Prostate gland (tissue), 2 donors: Measurements from ENCODE around the gene KRTAP10-3. TPM values are rescaled to one million over a fixed set of nuclear protein-coding genes. Genes with fewer than 3 reads are reported as not detected.

Experiments used
- DNase-seq: peaks from one replicate; pipeline ENCODE4 v3.0.0-alpha.2; 2019; ENCODE audit warnings: low spot score
- H3K27ac ChIP-seq, 2 donors: fragments of 200-600 bp; sonication (generic); 2 replicates each; pipeline ENCODE4 v1.5.1; 2017 to 2019
- H3K27me3 ChIP-seq: fragments of 200-600 bp; sonication (generic); replicated peaks from 2 replicates; pipeline ENCODE4 v1.5.1; 2019; ENCODE audit not compliant: insufficient read depth
- H3K36me3 ChIP-seq, 2 donors: fragments of 200-600 bp; sonication (generic); 1 replicate in 1 of 2; 2 replicates in 1 of 2; pipeline versions ENCODE4 v1.5.1 to v1.8.1; 2017 to 2019
- H3K4me1 ChIP-seq: fragments of 200-600 bp; sonication (generic); replicated peaks from 2 replicates; pipeline ENCODE4 v1.5.1; 2019
- H3K4me3 ChIP-seq, 2 donors: fragments of 200-600 bp; sonication (generic); 2 replicates each; pipeline ENCODE4 v1.5.1; 2017 to 2019
- H3K9me3 ChIP-seq: fragments of 200-600 bp; sonication (generic); 2 replicates; pipeline ENCODE4 v1.5.1; 2017
- POLR2A ChIP-seq: fragments of 450-650 bp; IDR thresholded peaks from one replicate; pipeline ENCODE4 v1.6.1; 2016; ENCODE audit warnings: antibody characterized with exemption, mild to moderate bottlenecking
- POLR2AphosphoS5 ChIP-seq: sonication (generic); formaldehyde crosslinking; IDR thresholded peaks from one replicate; pipeline ENCODE4 v1.6.1; 2017; ENCODE audit warnings: antibody characterized with exemption
- WGBS: methylation state at CpG from one replicate; pipeline ENCODE4 v1.1.5; 2018; 5-methylcytosine and 5-hydroxymethylcytosine counted together
- intact Hi-C: fragments of 100-400 bp; cut with DNase I; formaldehyde crosslinking; loops from one replicate; pipeline ENCODE4 v1.14.2; 2022
- total RNA-seq, 2 donors: library from RNA; depleted of rRNA; stranded (reverse); fragments of >200 nt; gene quantifications; one replicate each; pipeline ENCODE4 v1.1.0, GENCODE V29; 2016
- TF ChIP-seq, protein P1 (sequence below), 4 experiments: fragments of 200-600 bp in 2 of 4; fragments of 450-650 bp in 2 of 4; sonication (generic) in 2 of 4; IDR thresholded peaks; 1 replicate in 3 of 4; 2 replicates in 1 of 4; pipeline ENCODE4 v1.5.1; 2016 to 2019; ENCODE audit warnings: antibody characterized with exemption in 4 of 4, mild to moderate bottlenecking in 2 of 4, moderate library complexity in 2 of 4

Gene KRTAP10-3
- total RNA-seq, 2 donors from 2014 or later: not detected

DNA sequence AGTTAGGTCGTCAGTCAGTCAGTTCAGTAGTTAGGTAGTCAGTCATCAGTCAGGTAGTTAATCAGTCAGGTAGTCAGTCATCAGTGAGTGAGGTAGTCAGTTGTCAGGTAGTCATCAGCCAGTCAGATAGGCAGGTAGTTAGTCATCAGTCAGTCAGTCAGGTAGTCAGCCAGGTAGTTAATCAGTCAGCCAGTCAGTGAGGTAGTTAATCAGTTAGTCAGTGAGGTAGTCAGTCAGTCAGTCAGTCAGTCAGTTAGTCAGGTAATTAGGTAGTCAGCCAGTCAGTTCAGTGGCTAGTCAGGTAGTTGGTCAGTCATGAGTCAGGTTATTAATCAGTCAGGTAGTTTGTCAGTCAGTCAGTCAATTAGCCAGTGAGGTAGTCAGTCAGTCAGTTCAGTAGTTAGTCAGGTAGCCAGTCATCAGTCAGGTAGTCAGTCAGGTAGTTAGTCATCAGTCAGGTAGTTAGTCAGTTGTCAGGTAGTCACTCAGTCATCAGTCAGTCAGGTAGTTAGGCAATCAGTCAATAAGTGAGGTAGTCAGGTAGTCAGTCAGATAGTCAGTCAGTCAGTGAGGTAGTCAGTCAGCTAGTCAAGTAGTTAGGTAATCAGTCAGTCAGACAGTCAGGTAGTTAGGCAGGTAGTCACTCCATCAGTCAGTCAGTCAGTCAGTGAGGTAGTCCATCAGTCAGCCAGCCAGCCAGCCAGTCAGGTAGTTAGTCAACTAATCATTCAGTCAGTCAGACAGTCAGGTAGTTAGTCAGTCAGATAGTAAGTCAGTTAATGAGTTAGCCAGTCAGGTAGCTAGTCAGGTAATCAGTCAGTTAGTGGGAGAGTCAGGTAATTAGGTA lies 34.8 kb downstream of the KRTAP10-3 start:
- intact Hi-C loops: no loop called here
- 86% methylated on average over 1 of the region's 1 CpG for WGBS
- no peak for DNase-seq

DNA sequence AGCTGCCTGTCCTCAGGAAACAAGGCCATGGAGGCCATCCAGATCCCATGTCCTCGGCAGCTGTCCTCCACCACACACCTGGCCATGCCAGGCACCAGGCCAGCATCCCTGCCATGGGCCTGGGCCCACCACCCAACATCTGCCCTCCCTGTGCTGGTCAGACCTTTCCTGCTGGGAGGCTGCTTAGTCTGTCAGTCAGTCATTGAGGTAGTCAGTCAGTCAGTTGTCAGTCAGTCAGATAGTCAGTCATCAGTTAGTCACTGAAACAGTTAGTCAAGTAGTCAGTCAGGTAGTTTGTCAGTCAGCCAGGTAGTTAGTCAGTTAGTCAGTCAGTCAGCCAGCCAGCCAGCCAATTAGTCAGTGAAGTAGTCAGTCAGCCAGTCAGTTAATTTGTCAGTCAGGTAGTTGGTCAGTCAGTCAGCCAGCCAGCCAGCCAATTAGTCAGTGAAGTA lies 35.8 kb downstream of the KRTAP10-3 start:
- H3K9me3 ChIP-seq: no peaks in the 10 kb centered on the region
- DNase-seq: no peak
- intact Hi-C loops: no loop called here
- no peak overlapping the region for H3K4me3 ChIP-seq
- H3K36me3 ChIP-seq: no peaks in the 10 kb centered on the region
- no peaks in the 10 kb centered on the region for H3K4me1 ChIP-seq
- TF ChIP-seq POLR2AphosphoS5 (no peak), POLR2A (no peak)
- TF ChIP-seq, protein P1, sequence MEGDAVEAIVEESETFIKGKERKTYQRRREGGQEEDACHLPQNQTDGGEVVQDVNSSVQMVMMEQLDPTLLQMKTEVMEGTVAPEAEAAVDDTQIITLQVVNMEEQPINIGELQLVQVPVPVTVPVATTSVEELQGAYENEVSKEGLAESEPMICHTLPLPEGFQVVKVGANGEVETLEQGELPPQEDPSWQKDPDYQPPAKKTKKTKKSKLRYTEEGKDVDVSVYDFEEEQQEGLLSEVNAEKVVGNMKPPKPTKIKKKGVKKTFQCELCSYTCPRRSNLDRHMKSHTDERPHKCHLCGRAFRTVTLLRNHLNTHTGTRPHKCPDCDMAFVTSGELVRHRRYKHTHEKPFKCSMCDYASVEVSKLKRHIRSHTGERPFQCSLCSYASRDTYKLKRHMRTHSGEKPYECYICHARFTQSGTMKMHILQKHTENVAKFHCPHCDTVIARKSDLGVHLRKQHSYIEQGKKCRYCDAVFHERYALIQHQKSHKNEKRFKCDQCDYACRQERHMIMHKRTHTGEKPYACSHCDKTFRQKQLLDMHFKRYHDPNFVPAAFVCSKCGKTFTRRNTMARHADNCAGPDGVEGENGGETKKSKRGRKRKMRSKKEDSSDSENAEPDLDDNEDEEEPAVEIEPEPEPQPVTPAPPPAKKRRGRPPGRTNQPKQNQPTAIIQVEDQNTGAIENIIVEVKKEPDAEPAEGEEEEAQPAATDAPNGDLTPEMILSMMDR (IDR thresholded peaks at IDR 0.05): no peak
- H3K27me3 ChIP-seq: no peaks in the 10 kb centered on the region
- H3K27ac ChIP-seq: no peak overlapping the region
- 88% methylated on average over 1 of the region's 1 CpG for WGBS

More for the DNA sequence above, 34.8 kb downstream of the KRTAP10-3 start:
- H3K9me3 ChIP-seq: no peaks in the 10 kb centered on the region
- H3K27ac ChIP-seq: no peak overlapping the region
- no peak overlapping the region for H3K4me3 ChIP-seq
- H3K36me3 ChIP-seq: no peaks in the 10 kb centered on the region
- no peaks in the 10 kb centered on the region for H3K4me1 ChIP-seq
- H3K27me3 ChIP-seq: no peaks in the 10 kb centered on the region
- TF ChIP-seq, protein P1 (IDR thresholded peaks at IDR 0.05): no peak
- TF ChIP-seq POLR2AphosphoS5 (no peak), POLR2A (no peak)

DNA sequence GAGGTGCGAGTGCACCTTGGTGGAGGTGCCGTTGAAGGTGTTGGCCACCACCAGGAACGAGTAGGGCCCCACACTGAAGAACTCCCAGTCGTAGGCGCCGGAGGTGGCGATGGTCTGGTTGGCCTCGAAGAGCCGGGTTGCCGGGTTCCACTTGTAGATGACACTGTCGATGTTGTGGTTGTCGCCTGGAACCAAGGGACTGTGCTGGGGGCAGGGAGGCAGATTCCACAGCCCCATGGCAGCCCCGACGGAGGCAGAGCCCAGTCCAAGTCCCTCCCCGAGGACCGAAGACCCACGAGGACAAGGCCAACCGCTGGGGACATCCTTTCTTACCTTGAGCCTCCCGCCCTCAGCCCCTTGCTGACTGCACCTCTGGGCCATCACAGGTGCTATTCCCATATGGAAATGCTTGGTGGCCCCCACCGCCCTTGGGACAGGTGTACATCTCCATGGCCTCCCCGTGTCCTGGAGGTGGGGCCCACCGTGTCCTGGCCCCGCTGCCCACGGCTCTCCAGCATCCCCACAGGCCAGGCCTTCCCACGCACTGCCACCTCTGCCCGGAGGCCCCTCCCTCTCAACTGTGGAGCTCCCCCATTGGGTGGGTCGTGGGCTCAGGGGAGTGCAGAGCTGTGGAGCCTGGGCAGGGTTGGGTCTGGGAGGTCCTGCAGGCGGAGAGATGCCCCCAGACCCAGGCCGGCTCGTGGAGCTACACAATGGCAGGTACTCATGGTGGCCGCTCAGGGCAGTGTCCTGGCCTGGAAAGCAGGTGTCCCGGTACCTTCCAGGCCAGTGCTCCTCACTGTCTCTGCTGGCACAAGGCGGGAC lies 36.5 kb downstream of the KRTAP10-3 start:
- no peaks in the 10 kb centered on the region for H3K9me3 ChIP-seq
- TF ChIP-seq, protein P1 (IDR thresholded peaks at IDR 0.05): no peak
- TF ChIP-seq POLR2AphosphoS5: no peak
- no peak for TF ChIP-seq POLR2A
- no peaks in the 10 kb centered on the region for H3K36me3 ChIP-seq
- no peak overlapping the region for H3K27ac ChIP-seq
- 89% methylated on average over 31 of the region's 33 CpGs for WGBS
- intact Hi-C loops: no loop called here
- H3K27me3 ChIP-seq: no peaks in the 10 kb centered on the region
- no peak for DNase-seq
- H3K4me3 ChIP-seq: no peak overlapping the region
- H3K4me1 ChIP-seq: no peaks in the 10 kb centered on the region

DNA sequence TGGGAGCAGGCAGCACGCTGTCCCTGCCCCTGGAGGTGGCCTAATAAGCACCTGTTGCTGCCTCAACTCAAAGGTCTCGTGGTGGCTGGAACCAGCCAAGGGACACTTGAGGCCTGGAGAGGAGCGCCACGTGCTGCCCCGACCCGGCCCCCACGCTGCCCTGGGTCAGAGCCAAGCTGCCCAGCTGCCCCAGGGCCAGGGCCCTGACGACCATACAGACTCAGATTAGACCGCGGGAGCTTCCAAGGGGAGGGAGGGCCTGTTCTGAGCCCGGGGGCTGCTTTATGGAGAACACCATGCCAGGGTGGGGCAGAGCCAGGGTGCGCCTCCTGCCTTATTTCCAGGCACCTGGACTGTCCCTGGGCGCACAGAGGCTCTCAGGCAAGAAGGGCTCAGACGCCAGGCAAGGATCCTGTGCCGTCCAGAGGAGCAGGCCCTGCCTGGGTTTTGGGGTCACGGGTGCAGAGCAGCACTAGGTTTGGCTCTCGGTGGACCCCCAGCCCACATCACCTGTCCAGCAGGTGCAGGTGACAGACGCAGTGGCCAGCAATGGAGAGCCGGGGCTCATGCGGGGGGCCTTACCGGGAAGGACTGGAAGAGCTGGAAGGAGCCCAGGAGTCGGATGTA lies 37.2 kb downstream of the KRTAP10-3 start:
- 88% methylated on average over 19 of the region's 22 CpGs for WGBS
- TF ChIP-seq, protein P1 (IDR thresholded peaks at IDR 0.05): no peak
- no peak for TF ChIP-seq POLR2AphosphoS5
- no peak for TF ChIP-seq POLR2A

More for the DNA sequence above, 37.2 kb downstream of the KRTAP10-3 start:
- intact Hi-C loops: no loop called here
- no peaks in the 10 kb centered on the region for H3K9me3 ChIP-seq
- no peaks in the 10 kb centered on the region for H3K36me3 ChIP-seq
- no peaks in the 10 kb centered on the region for H3K4me1 ChIP-seq
- no peak overlapping the region for H3K27ac ChIP-seq
- DNase-seq: no peak
- H3K4me3 ChIP-seq: no peak overlapping the region
- H3K27me3 ChIP-seq: no peaks in the 10 kb centered on the region
